Anterior cingulate cortex (tissue), 58 donors: ENCODE data around the gene KATNIP.

Experiments used
- DNase-seq, 58 donors: peaks; one replicate each; lab custom pipeline; 2025; lab: John Stamatoyannopoulos, UW

The KATNIP gene

GRCh38 chr16:27549746-27550581 lies at the start of gene KATNIP, which contains the start of gene GTF3C1:
Gene KATNIP, plus strand, starts transcription at chr16:27550144. Its CDS starts 27 bp downstream, at chr16:27550171.
Gene GTF3C1, minus strand, starts transcription at chr16:27549913. Its CDS starts 23 bp downstream, at chr16:27549890.
- DNase-seq = peak; percentile 96 to 100 (median 99)

GRCh38 chr16:27500801-27501200 lies 49.1 kb upstream of the KATNIP start:
- DNase-seq = no peak

DNA sequence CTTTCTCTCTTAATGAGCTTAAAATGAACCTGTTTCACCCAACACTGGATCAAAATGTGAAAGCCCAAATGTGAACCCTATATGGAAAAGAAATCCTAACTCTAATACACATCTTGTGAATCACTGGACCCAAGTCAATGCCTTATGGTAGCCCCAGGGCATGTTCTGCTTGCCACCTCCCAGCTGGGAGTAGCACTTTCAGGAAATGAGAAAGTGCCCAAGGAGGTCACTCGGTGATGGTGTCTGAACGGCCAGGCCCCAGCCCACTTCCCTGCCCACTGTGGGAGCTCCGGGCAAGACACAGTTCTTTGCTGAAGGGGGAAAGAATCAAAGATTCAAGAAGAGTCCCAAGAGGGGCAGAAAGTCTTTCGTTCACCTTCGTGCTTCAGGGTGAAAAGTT lies 46.3 kb upstream of the KATNIP start:
- DNase-seq = no peak

DNA sequence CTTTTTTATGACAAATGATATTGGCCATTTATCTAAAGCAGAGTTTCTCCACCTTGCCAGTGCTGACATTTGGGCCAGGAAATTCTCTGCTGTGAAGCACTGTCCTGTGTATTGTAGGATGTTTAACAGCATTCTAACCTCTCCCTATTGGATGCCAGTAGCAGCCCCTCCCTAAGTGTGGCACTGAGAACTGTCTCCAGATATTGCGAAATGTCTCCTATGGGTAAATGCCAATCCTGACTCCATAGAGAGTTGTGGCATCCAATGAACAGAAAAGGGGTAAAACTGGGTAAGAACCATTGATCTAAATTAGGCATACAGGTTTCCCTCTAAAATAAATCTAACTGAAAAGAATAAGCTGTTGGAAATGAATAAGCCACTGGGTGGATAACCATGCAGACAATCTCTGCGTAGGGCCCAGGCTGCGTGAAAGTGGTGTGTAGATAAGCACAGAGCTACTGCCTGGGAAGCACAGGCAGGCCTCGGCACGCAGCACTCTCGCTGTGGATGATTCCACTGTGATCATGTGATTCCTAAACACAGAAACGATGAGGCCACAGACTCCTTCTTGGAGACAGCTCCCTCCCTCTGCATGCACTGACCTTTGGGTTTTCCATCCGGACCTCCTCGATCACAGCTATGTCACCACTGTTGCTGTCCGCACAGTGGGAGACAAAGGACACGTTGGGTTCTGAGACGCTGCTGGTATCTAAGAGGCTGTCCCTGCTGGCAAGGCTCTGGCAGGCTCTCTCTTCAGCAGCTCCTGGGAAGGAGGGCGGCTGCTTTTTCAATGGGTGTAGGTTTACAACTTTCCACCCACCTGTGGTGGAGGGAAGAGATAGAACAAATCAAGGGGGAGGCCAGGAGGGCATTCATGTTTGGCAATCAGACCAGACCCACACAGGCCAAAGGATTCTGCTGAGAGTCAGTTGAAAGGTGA lies 44.4 kb upstream of the KATNIP start:
- peak in 3 of 58 donors; percentile 12 to 43 (median 17) for DNase-seq

DNA sequence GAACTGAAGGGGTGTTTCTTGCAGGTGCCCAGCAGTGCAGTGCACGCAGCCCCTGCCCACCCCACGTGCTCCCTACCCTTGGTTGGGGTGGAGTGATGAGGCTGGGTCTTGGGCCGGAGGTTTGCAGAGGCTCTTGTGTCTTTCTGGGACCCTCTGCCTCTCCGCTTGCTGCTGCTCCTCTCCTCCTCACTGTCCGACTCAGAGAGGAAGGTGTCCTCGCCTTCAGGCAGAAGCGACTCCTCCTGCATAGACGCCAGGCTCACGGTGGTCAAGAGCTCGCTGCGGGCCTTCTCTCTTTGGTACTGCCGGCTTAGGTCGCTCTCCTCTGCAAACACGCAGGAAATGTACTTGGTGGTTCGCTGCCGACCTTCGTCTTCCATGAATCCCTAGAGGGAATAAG lies 43.2 kb upstream of the KATNIP start:
- no peak for DNase-seq

DNA sequence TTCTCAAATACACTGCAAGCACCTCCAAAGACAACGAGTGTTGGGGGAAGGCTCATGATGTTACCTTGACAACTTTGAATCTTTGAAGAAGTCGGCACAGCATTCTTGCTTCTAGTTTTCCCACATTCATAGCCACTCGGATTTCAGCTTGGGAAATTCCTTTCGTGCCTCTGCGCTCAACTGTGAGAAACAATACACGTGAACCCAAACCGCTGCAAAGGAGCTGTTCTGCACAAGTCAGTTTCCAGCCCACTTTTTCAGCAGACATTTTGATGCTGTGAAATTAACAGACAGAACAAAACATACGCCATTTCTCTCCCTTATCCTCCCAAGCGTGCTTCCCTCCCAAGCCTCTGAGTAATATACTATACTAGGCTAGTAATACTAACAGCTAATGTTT lies 41.5 kb upstream of the KATNIP start:
- DNase-seq = peak in 1 of 58 donors; percentile 13

- DNase-seq = peak in 7 of 58 donors; percentile 7 to 24 (median 11)
Measured at GRCh38 chr16:27511657-27512448, 38.1 kb upstream of the KATNIP start.

GRCh38 chr16:27514806-27515205 lies 35.1 kb upstream of the KATNIP start:
- DNase-seq = peak in 24 of 58 donors; percentile 6 to 62 (median 23)

- DNase-seq = peak in 9 of 58 donors; percentile 3 to 47 (median 15)
Measured at GRCh38 chr16:27515874-27516353, 34.0 kb upstream of the KATNIP start.

GRCh38 chr16:27516365-27516764 lies 33.6 kb upstream of the KATNIP start:
- DNase-seq = no peak

DNA sequence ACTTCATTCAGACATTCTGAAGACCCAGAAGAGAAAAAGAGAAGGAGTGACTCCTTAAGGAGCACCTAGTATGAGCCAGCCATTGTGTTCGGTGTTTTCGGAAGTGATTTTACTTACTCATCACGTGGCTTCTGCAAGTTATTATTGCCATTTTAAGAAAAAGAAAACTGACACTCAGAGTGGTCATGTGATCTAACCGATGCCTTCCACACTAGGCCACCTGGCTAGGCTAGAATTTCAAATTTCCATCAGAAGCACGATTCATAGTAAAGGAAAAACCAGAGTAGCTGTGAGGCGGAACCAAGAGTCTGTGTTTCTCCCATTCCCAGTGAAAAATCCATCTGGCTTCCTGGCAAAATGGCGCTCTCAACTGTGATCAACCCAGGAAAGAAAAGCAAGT lies 32.3 kb upstream of the KATNIP start:
- no peak for DNase-seq

DNA sequence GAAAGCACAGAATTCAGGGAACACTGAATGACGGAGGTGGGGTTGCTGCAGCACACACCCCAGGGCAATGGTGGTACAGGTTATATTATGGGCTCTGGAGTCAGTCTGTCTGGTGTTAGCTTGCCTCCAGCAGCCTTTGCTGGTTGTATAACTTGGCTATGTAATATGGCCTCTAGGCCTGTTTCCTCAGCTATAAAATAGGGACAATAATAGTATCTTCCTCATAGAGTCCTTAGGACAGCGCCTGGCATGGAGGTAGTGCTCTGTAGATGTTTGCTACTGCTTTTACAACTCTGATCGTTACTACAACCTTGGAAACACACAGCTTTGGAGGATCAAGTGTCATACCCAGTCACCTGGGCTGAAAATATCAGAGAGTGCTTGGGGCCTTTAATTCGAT lies 31.7 kb upstream of the KATNIP start:
- no peak for DNase-seq

GRCh38 chr16:27520982-27521673 lies 28.8 kb upstream of the KATNIP start:
- DNase-seq = no peak

DNA sequence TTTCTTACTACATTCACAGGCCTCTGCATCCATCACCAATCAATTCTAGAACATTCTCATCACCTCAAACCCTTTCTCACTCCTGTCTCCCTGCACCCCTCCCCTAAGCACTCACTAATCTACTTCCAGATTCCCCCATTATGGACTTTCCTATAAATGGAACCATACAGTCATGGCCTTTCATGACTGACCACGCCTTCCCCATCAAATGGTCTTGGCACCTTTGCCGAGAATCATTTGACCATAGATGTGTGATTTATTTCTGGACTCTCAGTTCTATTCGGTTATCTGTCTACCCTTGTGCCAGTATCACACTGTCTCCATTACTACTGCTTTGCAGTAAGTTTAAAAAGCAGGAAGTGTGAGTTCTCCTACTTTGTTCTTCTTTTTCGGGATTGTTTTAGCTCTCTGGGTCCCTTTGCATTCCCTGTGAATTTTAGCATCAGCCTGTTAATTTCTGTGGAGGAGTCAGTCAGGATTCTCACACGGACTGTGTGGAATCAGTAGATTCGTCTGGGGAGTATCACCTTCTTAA lies 27.7 kb upstream of the KATNIP start:
- no peak for DNase-seq

DNA sequence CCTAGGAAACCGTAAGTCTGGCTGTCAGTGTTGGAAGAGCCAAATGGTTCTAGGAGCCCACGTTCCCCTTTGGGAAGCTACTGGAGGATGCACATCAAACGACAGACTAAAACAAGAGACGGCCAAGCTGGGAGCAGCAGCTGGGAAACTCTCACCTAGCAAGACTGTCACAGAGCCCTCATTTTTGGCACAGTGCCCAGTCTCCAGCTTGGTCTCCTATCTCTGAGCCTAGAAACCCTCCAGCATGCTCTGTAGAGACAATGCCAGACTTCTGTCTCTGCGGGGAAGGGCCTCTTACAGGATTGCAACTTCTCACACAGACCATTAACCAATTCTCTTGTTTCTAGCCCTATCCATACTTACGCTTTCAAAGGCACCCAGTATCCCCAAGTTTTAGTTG lies 23.8 kb upstream of the KATNIP start:
- DNase-seq = peak in 4 of 58 donors; percentile 1 to 17 (median 11)

- DNase-seq = no peak
Measured at GRCh38 chr16:27528294-27528693, 21.6 kb upstream of the KATNIP start.

DNA sequence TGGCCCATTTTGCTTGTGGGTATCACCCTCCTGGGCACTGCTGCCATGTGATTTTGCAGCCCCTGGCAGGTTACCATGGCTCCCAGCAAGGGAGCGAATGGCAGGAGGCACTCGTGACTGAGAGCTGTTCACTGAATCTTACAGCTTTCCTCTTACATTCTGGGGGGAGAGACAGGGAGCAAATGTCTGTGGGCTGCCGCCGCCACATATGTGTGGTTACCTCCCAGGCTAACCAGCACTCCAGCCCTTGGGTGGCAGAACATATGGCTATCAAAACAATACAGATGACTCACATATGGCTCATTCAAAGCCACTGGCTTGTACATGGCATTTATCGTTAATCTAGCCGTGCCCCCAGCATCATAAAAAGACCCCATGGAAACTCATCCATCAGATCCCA lies 20.0 kb upstream of the KATNIP start:
- DNase-seq = peak in 45 of 58 donors; percentile 5 to 76 (median 31)

GRCh38 chr16:27531186-27531585 lies 18.8 kb upstream of the KATNIP start:
- DNase-seq = no peak
